ENCODE results near the gene HECTD1.
"Not testable (repeated sequence)": the region's sequence is repeated elsewhere in the genome, so short reads cannot be mapped to it uniquely, and the experiment has no call there.

HECTD1 gene

GRCh38 chr14:31224808-31225207 lies 17.2 kb upstream of the HECTD1 start:
- no peak for DNase-seq

DNA sequence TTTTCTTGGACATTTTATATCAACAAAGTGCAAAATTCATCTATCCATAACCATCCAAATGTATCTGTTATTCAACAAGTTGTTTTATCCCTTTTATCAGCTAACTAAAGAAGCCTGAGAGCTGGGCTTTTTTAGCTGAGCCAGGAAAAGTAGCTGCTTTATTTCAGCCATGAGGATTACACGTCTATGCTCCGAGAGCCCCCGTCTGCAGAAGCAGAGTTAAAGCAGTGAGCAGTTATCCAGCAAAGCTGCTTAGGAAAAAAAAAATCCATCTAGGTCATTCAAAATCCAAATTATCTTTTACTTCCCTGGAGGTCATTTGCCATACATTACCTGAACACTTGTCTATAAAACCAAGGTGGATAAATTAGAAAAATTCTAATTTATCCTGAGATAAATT lies 15.7 kb upstream of the HECTD1 start:
- DNase-seq: no peak

GRCh38 chr14:31222834-31223233 lies 15.2 kb upstream of the HECTD1 start:
- DNase-seq: no peak

DNA sequence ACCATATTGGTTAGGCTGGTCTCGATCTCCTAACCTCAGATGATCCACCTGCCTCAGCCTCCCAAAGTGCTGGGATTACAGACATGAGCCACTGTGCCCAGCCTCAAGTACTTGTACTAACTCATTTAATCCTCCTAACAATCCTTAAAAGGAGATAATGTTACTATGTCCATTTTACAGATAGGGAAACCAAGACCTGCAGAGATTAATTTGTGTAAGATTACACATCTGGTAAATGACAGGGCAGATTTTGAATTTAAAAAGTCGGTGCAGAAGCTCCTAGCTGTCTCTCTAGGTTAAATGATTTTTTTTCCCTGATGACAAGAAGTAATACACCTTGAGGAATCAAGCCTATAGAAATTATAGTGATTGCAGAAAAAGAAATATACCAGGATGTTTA lies 13.7 kb upstream of the HECTD1 start:
- DNase-seq: no peak

GRCh38 chr14:31219169-31219568 lies 11.6 kb upstream of the HECTD1 start:
- no peak for DNase-seq

- no peak for DNase-seq
These were observed 8.8 kb upstream of the HECTD1 start for GRCh38 chr14:31216359-31216758.

- DNase-seq: no peak
These were observed 5.3 kb upstream of the HECTD1 start for GRCh38 chr14:31212893-31213292.

- no peak for DNase-seq
These were observed 2.0 kb upstream of the HECTD1 start for GRCh38 chr14:31209605-31210004.

- no peak for DNase-seq
These were observed 1.2 kb upstream of the HECTD1 start for GRCh38 chr14:31208546-31209424.

- DNase-seq: no peak
These were observed 272 bp downstream of the HECTD1 start for GRCh38 chr14:31207287-31207754.

DNA sequence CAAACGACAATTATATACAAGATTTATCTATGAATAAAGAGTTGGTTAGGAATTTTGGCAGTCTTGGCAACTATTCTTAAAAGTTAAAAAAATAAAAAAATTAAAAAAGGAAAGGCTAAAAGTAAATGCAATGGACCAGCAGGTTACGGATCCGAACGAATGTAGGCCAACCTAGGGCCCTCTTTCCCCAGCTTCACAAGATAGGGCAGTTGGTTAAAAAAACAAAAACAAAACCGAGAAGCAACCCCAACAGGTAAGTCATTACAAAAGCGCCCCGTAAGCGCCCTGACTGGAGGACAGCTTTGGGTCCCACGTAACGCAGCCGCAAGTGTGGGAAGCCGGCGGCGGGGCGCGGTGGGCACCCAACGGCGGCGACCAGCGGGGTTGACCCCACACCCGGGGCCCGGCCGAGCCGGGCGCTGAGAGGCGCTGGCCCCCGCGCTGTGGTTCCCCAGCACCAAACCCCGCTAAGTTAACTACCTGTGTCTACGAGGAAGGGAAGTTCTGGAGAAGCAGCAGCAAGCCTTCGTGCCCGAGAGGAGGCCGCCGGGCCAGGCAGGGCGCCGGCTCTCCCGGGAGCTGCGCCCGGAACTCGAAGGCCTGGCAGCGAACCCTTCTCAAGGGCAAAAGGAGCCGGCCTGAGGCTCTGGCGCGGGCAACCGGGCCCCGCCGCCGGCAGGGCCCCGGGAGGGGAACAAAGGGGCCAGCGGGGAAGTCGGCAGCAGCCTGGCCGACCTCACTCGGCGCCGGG lies 882 bp downstream of the HECTD1 start:
- no peak for DNase-seq

GRCh38 chr14:31205681-31206535 lies 1.7 kb downstream of the HECTD1 start:
- no peak for DNase-seq

DNA sequence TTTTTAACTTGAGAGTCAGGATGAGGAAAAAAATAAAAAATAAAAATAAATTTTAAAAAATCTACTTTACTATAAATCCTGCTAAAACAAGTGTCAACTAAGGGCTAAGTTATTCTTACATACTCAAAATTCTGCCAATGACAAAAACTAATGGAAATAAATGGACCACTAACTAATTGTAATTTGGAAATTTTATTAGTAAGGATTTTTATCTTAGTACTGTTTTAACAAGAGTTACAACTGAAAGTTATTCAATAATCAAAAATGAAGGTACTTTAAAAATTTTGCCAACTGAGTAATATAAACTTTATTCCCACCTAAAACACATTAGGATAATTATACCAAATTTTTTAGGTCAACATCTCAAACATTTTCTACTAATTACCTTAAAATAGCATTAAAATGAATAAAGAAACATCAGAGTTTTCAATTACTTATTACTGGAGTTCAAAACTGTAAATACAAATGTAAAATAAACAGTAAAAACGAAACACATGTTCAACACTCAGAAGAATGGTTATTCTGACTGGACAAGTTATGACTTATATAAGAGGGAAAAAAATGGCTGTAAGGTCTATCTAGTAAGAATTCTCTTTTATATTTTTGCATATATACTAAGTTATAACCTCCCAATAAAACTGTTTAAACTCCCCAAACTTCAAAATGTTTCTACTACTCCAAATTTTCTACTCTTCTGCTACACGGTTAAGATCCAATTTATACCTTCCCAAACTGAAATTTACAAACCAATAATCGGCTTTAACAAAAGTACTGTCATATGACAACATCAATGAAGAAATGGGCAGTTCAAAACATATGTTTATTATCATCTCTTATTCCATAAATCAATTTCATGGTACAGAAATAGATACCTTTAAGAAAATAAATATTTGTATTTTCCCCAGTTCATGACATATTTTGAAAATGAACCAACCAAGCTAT lies 2.7 kb downstream of the HECTD1 start:
- no peak for DNase-seq

GRCh38 chr14:31203899-31204592 lies 3.5 kb downstream of the HECTD1 start:
- DNase-seq: not testable (repeated sequence)

DNA sequence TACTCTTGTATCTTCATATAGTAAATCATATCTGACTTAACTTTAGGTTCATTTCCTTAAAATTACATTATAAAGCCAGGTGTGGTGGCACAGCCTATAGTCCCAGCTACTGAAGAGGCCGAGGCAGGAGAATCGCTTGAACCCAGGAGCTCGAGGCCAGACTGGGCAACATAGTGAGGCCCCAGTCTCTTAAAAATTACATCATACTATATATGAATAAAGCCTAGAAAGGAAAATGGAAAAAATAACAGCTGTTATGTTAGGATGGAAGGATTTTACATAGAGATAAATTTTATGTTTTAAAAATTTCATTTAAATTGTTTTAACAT lies 4.2 kb downstream of the HECTD1 start:
- no peak for DNase-seq

DNA sequence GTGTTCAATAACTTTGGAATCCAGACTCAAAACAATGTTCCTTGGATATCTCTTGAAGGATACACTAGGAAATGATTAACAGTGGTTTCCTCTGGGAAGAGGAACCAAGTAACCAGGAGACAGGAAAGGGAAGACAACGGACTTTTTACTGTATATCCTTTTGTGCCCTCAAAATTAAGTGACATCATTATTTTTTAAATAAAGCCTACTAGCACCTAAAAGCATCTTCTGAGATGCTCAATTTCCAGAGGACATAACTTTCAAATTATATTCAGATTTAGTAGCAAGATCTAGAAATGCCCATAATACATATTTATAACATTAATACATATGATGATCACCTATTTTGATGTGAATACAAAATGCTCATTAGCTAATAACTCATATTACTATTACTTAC lies 6.5 kb downstream of the HECTD1 start:
- no peak for DNase-seq

DNA sequence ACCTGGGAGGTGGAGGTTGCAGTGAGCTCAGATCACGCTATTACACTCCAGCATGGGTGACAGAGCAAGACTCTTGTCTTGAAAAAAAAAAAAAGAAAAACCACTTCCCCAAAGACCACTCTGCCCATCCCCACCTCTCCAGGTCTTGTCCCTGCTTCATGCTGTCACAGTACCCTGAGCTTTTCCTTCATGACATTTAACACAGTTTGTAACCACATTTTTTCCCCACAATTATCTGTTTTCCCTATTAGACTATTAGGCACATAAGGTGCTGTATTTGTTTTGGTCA lies 6.9 kb downstream of the HECTD1 start:
- DNase-seq: no peak

DNA sequence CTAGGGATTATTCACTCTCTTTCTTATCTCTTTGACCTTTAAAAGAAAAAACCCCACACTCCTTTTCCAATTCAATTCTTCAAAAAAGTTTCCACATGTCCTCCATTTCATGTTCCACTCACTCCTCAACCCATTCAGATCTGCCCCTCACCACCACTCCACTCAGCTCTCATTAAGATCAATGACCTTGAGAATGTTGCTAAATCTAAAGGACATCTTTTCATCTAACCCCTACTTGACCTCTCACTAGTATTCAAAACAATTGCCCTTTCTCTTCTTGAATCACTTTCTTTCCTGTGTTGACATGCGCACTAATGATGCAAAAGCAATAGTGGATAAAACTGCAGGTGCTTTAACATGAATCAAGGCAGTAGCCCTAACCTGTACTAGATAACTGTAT lies 9.9 kb downstream of the HECTD1 start:
- DNase-seq: no peak

GRCh38 chr14:31196839-31197492 lies 10.6 kb downstream of the HECTD1 start:
- no peak for DNase-seq

DNA sequence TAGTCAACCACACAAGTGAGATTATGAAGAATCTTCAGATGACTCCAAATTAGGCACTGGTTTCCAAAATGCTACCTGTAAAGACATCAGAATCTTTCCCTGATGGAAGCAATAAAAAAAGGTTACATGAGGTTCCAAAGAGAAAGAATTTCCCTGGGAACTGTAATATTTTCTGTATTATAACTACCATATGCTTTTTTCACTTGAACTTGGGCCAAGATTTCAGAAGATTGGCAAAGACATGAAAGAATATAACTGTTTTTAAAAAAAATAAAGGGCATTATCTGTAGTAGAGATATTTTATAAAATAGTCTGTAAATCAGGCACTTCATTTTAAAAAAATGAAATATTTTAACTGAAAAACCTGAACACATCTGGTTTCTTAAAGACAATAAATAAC lies 12.9 kb downstream of the HECTD1 start:
- no peak for DNase-seq

DNA sequence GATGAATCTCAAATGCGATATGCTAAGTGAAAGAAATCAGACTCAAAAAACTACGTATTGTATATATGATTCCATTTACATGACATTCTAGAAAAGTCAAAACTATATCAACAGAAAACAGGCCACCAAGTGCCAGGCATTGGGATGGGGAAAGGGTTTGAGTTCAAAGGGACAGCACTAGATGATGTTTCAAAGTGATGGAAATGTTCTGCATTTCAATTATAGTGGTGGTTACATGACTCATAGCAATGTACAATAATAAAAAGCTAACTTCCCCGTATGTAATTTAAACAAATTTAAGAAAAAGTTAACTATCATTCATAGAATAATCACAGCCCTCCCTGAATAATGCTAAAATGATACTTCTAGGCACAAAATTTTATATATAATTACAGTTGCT lies 13.5 kb downstream of the HECTD1 start:
- DNase-seq: no peak
